SJSA1 (cell line): ENCODE results near the gene PMS1. TPM values are rescaled to one million over a fixed set of nuclear protein-coding genes. Genes with fewer than 3 reads are reported as not detected.
"Not testable (repeated sequence)": the region's sequence is repeated elsewhere in the genome, so short reads cannot be mapped to it uniquely, and the experiment has no call there.

Experiments used
- DNase-seq, 2 experiments: peaks; one replicate each; pipeline ENCODE4 v3.0.0-alpha.2; 2015 to 2020; ENCODE audit warnings: low spot score in 2 of 2, low read depth in 1 of 2
- H3K27ac ChIP-seq: fragments of 250-450 bp; sonication (Bioruptor Pico); 2 replicates; pipeline ENCODE4 v1.5.1; 2020; ENCODE audit warnings: mild to moderate bottlenecking, moderate library complexity
- H3K27me3 ChIP-seq: fragments of 250-450 bp; sonication (Bioruptor Pico); replicated peaks from 2 replicates; pipeline ENCODE4 v1.5.1; 2020; ENCODE audit warnings: mild to moderate bottlenecking, moderate library complexity
- H3K36me3 ChIP-seq: fragments of 250-450 bp; sonication (Bioruptor Pico); 2 replicates; pipeline ENCODE4 v1.5.1; 2020; ENCODE audit warnings: mild to moderate bottlenecking
- H3K4me1 ChIP-seq: fragments of 250-450 bp; sonication (Bioruptor Pico); replicated peaks from 2 replicates; pipeline ENCODE4 v1.6.1; 2021; ENCODE audit warnings: mild to moderate bottlenecking
- H3K4me3 ChIP-seq: fragments of 250-450 bp; sonication (Bioruptor Pico); 2 replicates; pipeline ENCODE4 v1.5.1; 2020; ENCODE audit warnings: mild to moderate bottlenecking
- H3K9me3 ChIP-seq: fragments of 250-450 bp; sonication (Bioruptor Pico); replicated peaks from 2 replicates; pipeline ENCODE4 v1.5.1; 2020; ENCODE audit warnings: mild to moderate bottlenecking
- total RNA-seq: library from RNA; depleted of rRNA; stranded (reverse); fragments of >200 nt; shearing (Covaris generic); gene quantifications from 2 replicates; pipeline ENCODE4 v1.2.3, GENCODE V29; 2014; rRNA removed

Gene PMS1
- total RNA-seq, 1 experiment from 2014 or later = 27.9 TPM

- H3K4me3 ChIP-seq, H3K4me1 ChIP-seq, H3K27ac ChIP-seq, H3K9me3 ChIP-seq, H3K27me3 ChIP-seq, H3K36me3 ChIP-seq, DNase-seq: not testable (repeated sequence)
Measured at GRCh38 chr2:189892546-189893294, 108.5 kb downstream of the PMS1 start.

DNA sequence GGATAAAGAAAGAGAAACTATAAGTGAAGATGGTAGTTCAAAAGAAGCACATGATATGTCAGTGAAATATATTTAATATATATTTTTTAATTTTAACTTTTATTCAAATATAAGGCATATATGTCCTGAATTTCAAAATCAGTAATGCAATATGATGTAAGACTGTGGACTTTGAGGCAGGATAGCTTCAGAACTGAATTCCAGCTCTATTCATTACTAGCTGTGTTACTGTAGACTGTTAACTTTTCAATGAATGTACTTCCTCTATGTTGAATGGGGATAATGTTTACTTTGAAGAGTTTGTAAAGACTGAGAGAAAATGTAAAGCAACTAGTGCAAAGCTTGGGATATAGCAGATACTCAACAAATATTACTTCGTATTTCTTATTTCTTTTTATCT lies 112.6 kb downstream of the PMS1 start:
- no peak for DNase-seq
- Histone ChIP-seq H3K4me3 (no peak overlapping the region), H3K36me3 (no peaks in the 10 kb centered on the region), H3K27ac (no peak overlapping the region), H3K4me1 (no peaks in the 10 kb centered on the region), H3K9me3 (no peaks in the 10 kb centered on the region), H3K27me3 (no peaks in the 10 kb centered on the region)

DNA sequence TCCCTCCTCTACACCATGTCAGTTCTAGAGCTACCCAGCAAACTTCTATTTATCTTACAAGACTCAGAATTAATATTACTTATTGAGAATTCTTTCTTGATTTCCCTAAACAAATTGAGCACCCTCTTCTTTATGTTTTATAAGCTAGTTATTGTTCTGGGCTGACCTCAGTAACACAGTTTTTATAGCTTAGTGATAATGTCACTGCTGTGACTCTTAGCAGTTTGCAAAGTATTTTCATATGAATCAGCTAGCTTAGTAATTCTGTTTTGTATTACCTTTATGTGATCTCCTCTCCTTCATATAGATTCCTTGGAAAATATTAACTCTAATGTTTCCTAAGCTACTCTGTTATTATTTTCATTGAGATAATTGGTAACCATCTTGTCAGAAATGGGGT lies 114.9 kb downstream of the PMS1 start:
- no peaks in the 10 kb centered on the region for H3K27me3 ChIP-seq
- H3K36me3 ChIP-seq = no peaks in the 10 kb centered on the region
- no peak overlapping the region for H3K27ac ChIP-seq
- H3K4me3 ChIP-seq = no peak overlapping the region
- H3K4me1 ChIP-seq = no peaks in the 10 kb centered on the region
- DNase-seq = no peak
- H3K9me3 ChIP-seq = no peaks in the 10 kb centered on the region

DNA sequence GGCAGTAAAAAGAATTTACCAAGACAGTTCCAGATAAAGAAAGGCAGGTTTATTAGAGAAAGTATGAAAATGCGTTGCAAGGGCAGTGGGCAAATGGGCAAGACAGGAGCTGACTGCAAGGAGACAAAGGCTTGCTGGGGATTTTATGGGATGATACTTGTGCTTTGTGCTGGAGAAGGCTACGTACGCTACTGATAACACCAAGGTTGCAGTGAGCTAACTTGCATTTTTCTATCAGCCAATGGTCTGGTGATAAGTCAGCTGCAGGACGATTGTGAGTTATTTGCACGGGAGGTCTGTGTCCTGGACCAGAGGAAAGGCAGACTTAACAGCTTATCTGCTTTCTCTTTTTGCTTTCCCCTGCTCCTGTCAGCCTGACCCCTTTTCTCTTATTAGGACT lies 116.5 kb downstream of the PMS1 start:
- Histone ChIP-seq H3K27ac (no peak overlapping the region), H3K27me3 (no peaks in the 10 kb centered on the region), H3K4me3 (no peak overlapping the region), H3K36me3 (no peaks in the 10 kb centered on the region), H3K9me3 (no peaks in the 10 kb centered on the region), H3K4me1 (no peaks in the 10 kb centered on the region)
- DNase-seq = no peak

DNA sequence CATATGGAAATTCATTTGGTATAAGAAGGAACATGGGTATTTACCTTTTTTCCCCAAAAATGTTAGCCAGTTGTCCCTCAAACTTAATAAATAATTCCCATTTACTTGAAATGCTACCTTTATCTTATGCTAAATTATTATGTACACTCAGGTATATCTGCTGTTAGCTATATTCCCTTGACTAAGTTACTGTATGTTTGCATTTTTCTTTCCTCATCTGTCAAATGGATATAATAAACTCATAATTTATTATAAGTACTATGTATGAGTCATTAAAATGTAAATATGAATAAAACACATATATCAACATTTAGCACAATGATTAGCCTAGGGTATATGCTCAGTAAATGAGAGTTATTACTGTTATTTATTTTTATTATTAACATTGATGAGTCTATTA lies 117.4 kb downstream of the PMS1 start:
- Histone ChIP-seq H3K27me3 (no peaks in the 10 kb centered on the region), H3K9me3 (no peaks in the 10 kb centered on the region), H3K4me3 (no peak overlapping the region), H3K27ac (no peak overlapping the region), H3K36me3 (no peaks in the 10 kb centered on the region), H3K4me1 (no peaks in the 10 kb centered on the region)
- no peak for DNase-seq

GRCh38 chr2:189913821-189914220 lies 129.6 kb downstream of the PMS1 start:
- no peaks in the 10 kb centered on the region for H3K9me3 ChIP-seq
- no peaks in the 10 kb centered on the region for H3K27me3 ChIP-seq
- no peak overlapping the region for H3K4me3 ChIP-seq
- H3K36me3 ChIP-seq = no peaks in the 10 kb centered on the region
- no peaks in the 10 kb centered on the region for H3K4me1 ChIP-seq
- no peak overlapping the region for H3K27ac ChIP-seq
- no peak for DNase-seq

GRCh38 chr2:189916651-189917050 lies 132.4 kb downstream of the PMS1 start:
- H3K27me3 ChIP-seq = no peaks in the 10 kb centered on the region
- no peak for DNase-seq
- H3K36me3 ChIP-seq = no peaks in the 10 kb centered on the region
- H3K4me3 ChIP-seq = no peak overlapping the region
- no peaks in the 10 kb centered on the region for H3K9me3 ChIP-seq
- H3K27ac ChIP-seq = no peak overlapping the region
- no peaks in the 10 kb centered on the region for H3K4me1 ChIP-seq

Other genes starting within 250 kb of the PMS1 start
- gene SLC40A1, start 203.7 kb upstream of the PMS1 start, total RNA-seq = 0.87 TPM in 1 of 2 replicates, not detected in the other
- 58.3 and 62.4 TPM in 2 replicates for gene ASNSD1, start 123.0 kb upstream of the PMS1 start, total RNA-seq
- gene ANKAR, start 109.8 kb upstream of the PMS1 start, total RNA-seq = 0.44 and 7.1 TPM in 2 replicates
- gene OSGEPL1, start 21.7 kb upstream of the PMS1 start, total RNA-seq = 10.5 and 15.9 TPM in 2 replicates
- gene ORMDL1, start 111 bp upstream of the PMS1 start, total RNA-seq = 94.5 and 109 TPM in 2 replicates